HEK293 (cell line): ENCODE measurements around the gene DCLRE1C.
"Not testable (repeated sequence)": the region's sequence is repeated elsewhere in the genome, so short reads cannot be mapped to it uniquely, and the experiment has no call there.

Experiments used
- CTCF ChIA-PET: fragments of 350-600 bp; formaldehyde crosslinking; extraction: SDS; loops from one replicate; lab custom pipeline; 2021; ENCODE audit warnings: antibody characterized with exemption; lab: Yijun Ruan, JAX
- POLR2A ChIA-PET: fragments of 300-600 bp; formaldehyde crosslinking; extraction: SDS; loops from one replicate; lab custom pipeline; 2020; ENCODE audit warnings: antibody characterized with exemption, inconsistent platforms; lab: Yijun Ruan, JAX
- H3K27ac ChIP-seq: fragments of 200-500 bp; sonication (Bioruptor generic); 2 replicates; pipeline ENCODE4 v1.5.1; 2014; ENCODE audit warnings: low read depth, low read length, control low read depth, inconsistent platforms; ENCODE audit errors: extremely low read depth
- H3K36me3 ChIP-seq, 2 experiments: fragments of 200-500 bp in 1 of 2; sonication (Bioruptor generic) in 1 of 2; 1 replicate in 1 of 2; 2 replicates in 1 of 2; pipeline ENCODE4 v1.5.1; 2014 to 2017; ENCODE audit warnings: inconsistent platforms in 2 of 2, low read length in 2 of 2; ENCODE audit not compliant: control insufficient read depth in 2 of 2, insufficient read depth in 1 of 2
- H3K4me1 ChIP-seq: fragments of 200-500 bp; sonication (Bioruptor generic); 2 replicates; pipeline ENCODE4 v1.5.1; 2014; ENCODE audit warnings: mild to moderate bottlenecking, low read length, inconsistent platforms; ENCODE audit not compliant: control insufficient read depth, insufficient read depth
- H3K4me3 ChIP-seq: 2 replicates; pipeline ENCODE4 v1.5.1; 2011; ENCODE audit warnings: low read depth, mild to moderate bottlenecking, control low read depth, low read length, moderate library complexity
- H3K9me3 ChIP-seq: fragments of 200-500 bp; sonication (Bioruptor generic); 2 replicates; pipeline ENCODE4 v1.5.1; 2014; ENCODE audit warnings: low read depth, low read length, inconsistent platforms; ENCODE audit not compliant: control insufficient read depth, insufficient read depth
- GLIS1 ChIP-seq: fragments of 450-650 bp; formaldehyde crosslinking; IDR thresholded peaks from 2 replicates; pipeline ENCODE4 v1.5.1; 2016; ENCODE audit warnings: missing biosample characterization, missing genetic modification characterization
- INSM2 ChIP-seq: fragments of 450-650 bp; formaldehyde crosslinking; IDR thresholded peaks from 2 replicates; pipeline ENCODE4 v1.5.1; 2016; ENCODE audit warnings: missing biosample characterization, missing genetic modification characterization
- KLF7 ChIP-seq: fragments of 450-650 bp; formaldehyde crosslinking; IDR thresholded peaks from 2 replicates; pipeline ENCODE4 v1.5.1; 2016; ENCODE audit warnings: missing biosample characterization, missing genetic modification characterization, borderline replicate concordance
- RBAK ChIP-seq: fragments of 450-650 bp; formaldehyde crosslinking; IDR thresholded peaks from 2 replicates; pipeline ENCODE4 v1.5.1; 2016; ENCODE audit warnings: missing biosample characterization, missing genetic modification characterization
- SP2 ChIP-seq: fragments of 450-650 bp; formaldehyde crosslinking; IDR thresholded peaks from 2 replicates; pipeline ENCODE4 v1.5.1; 2016; ENCODE audit warnings: missing biosample characterization, missing genetic modification characterization
- YY1 ChIP-seq: fragments of 450-650 bp; formaldehyde crosslinking; IDR thresholded peaks from 2 replicates; pipeline ENCODE4 v1.5.1; 2018; ENCODE audit warnings: missing biosample characterization, missing genetic modification characterization
- ZBTB11 ChIP-seq: fragments of 450-650 bp; formaldehyde crosslinking; conservative IDR thresholded peaks from 2 replicates; pipeline ENCODE4 v1.5.1; 2016; ENCODE audit warnings: low read depth, missing biosample characterization, missing genetic modification characterization
- ZFP3 ChIP-seq: fragments of 450-650 bp; formaldehyde crosslinking; IDR thresholded peaks from 2 replicates; pipeline ENCODE4 v1.5.1; 2016; ENCODE audit warnings: low read depth, missing biosample characterization, missing genetic modification characterization
- ZNF18 ChIP-seq: fragments of 450-650 bp; formaldehyde crosslinking; IDR thresholded peaks from 2 replicates; pipeline ENCODE4 v1.5.1; 2016; ENCODE audit warnings: missing biosample characterization, missing genetic modification characterization
- ZNF184 ChIP-seq: fragments of 450-650 bp; IDR thresholded peaks from 2 replicates; pipeline ENCODE4 v1.5.1; 2018; ENCODE audit warnings: missing biosample characterization, mild to moderate bottlenecking, missing genetic modification characterization
- ZNF280C ChIP-seq: fragments of 450-650 bp; formaldehyde crosslinking; IDR thresholded peaks from 2 replicates; pipeline ENCODE4 v1.5.1; 2016; ENCODE audit warnings: missing biosample characterization, missing genetic modification characterization
- ZNF311 ChIP-seq: fragments of 450-650 bp; formaldehyde crosslinking; IDR thresholded peaks from 2 replicates; pipeline ENCODE4 v1.5.1; 2017; ENCODE audit warnings: missing biosample characterization, missing genetic modification characterization, borderline replicate concordance
- ZNF391 ChIP-seq: fragments of 450-650 bp; formaldehyde crosslinking; IDR thresholded peaks from 2 replicates; pipeline ENCODE4 v1.5.1; 2016; ENCODE audit warnings: low read depth, missing biosample characterization, missing genetic modification characterization, borderline replicate concordance
- ZNF521 ChIP-seq: fragments of 450-650 bp; formaldehyde crosslinking; IDR thresholded peaks from 2 replicates; pipeline ENCODE4 v1.5.1; 2017; ENCODE audit warnings: missing biosample characterization, mild to moderate bottlenecking, missing genetic modification characterization
- ZNF530 ChIP-seq: fragments of 450-650 bp; formaldehyde crosslinking; IDR thresholded peaks from 2 replicates; pipeline ENCODE4 v1.5.1; 2016; ENCODE audit warnings: low read depth, missing biosample characterization, missing genetic modification characterization
- ZNF544 ChIP-seq: fragments of 450-650 bp; formaldehyde crosslinking; IDR thresholded peaks from 2 replicates; pipeline ENCODE4 v1.5.0; 2017; ENCODE audit warnings: missing biosample characterization, missing genetic modification characterization
- ZNF558 ChIP-seq: fragments of 450-650 bp; formaldehyde crosslinking; IDR thresholded peaks from 2 replicates; pipeline ENCODE4 v1.5.1; 2016; ENCODE audit warnings: missing biosample characterization, missing genetic modification characterization
- ZNF600 ChIP-seq: fragments of 450-650 bp; formaldehyde crosslinking; IDR thresholded peaks from 2 replicates; pipeline ENCODE4 v1.5.1; 2016; ENCODE audit warnings: missing biosample characterization, missing genetic modification characterization
- ZNF610 ChIP-seq: fragments of 450-650 bp; formaldehyde crosslinking; IDR thresholded peaks from 2 replicates; pipeline ENCODE4 v1.5.1; 2016; ENCODE audit warnings: missing biosample characterization, missing genetic modification characterization, borderline replicate concordance
- ZNF654 ChIP-seq: fragments of 450-650 bp; formaldehyde crosslinking; IDR thresholded peaks from 2 replicates; pipeline ENCODE4 v1.5.1; 2016; ENCODE audit warnings: low read depth, missing biosample characterization, missing genetic modification characterization
- ZNF747 ChIP-seq: fragments of 450-650 bp; formaldehyde crosslinking; IDR thresholded peaks from 2 replicates; pipeline ENCODE4 v1.5.1; 2016; ENCODE audit warnings: missing biosample characterization, missing genetic modification characterization

Gene DCLRE1C

DNA sequence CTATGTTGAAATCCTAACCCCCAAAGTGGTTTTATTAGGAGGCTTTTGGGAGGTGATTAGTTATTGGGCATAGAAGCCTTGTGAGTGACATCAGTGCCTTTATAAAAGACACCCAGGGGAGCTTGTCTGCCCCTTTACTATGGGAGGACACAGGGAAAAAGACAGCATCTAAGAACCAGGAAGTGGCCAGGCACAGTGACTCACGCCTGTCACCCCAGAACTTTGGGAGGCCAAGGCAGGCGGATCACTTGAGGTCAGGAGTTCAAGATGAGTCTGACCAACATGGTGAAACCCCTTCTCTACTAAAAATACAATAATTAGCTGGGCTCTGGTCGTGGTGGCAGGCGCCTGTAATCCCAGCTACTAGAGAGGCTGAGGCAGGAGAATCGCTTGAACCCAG is 14.9 kb downstream of the DCLRE1C start:
- H3K9me3 ChIP-seq, H3K27ac ChIP-seq, POLR2A ChIA-PET, H3K4me1 ChIP-seq, H3K4me3 ChIP-seq: not testable (repeated sequence)
- peaks cover 5 to 54% of the 10 kb centered on the region in 2 experiments; a peak in 2 of 3 replicates for H3K36me3 ChIP-seq
- CTCF ChIA-PET, result interaction anchor here (1.5 kb wide), 1 partner anchor 12 kb away, joined by 3 read pairs; no protein-coding TSS in a partner anchor

- ChIA-PET POLR2A (no interaction called here), CTCF (interaction anchor here (1.7 kb wide), 1 partner anchor 15 kb away, joined by 3 read pairs; no protein-coding TSS in a partner anchor)
- no peak overlapping the region for H3K27ac ChIP-seq
- TF ChIP-seq ZNF521 (tag by site-specific recombination) (no peak), ZFP3 (tag by site-specific recombination) (no peak), ZNF530 (tag by site-specific recombination) (no peak), ZNF280C (tag by site-specific recombination) (no peak), ZNF18 (tag by site-specific recombination) (no peak), INSM2 (tag by site-specific recombination) (no peak), KLF7 (tag by site-specific recombination) (no peak), ZNF391 (tag by site-specific recombination) (no peak), GLIS1 (no peak), ZNF544 (no peak), ZNF184 (tag by site-specific recombination) (no peak)
- H3K9me3 ChIP-seq, result no peaks in the 10 kb centered on the region
- H3K36me3 ChIP-seq, result peaks cover 27 to 61% of the 10 kb centered on the region in 2 experiments; a peak in 2 of 3 replicates
- no peaks in the 10 kb centered on the region for H3K4me1 ChIP-seq
- no peak overlapping the region for H3K4me3 ChIP-seq
Measured at GRCh38 chr10:14936584-14936983, 17.3 kb downstream of the DCLRE1C start.

GRCh38 chr10:14930610-14931009 is 23.3 kb downstream of the DCLRE1C start:
- TF ChIP-seq YY1 (tag by site-specific recombination) (no peak), ZNF311 (tag by site-specific recombination) (no peak), ZNF747 (tag by site-specific recombination) (no peak), ZNF600 (tag by site-specific recombination) (no peak), GLIS1 (no peak), ZBTB11 (tag by site-specific recombination) (no peak), ZNF610 (tag by site-specific recombination) (no peak), ZNF654 (tag by site-specific recombination) (no peak), RBAK (tag by site-specific recombination) (no peak), SP2 (tag by site-specific recombination) (no peak), ZNF558 (tag by site-specific recombination) (no peak)
- peaks cover 71 to 85% of the 10 kb centered on the region in 2 experiments for H3K36me3 ChIP-seq

More at GRCh38 chr10:14930610-14931009, 23.3 kb downstream of the DCLRE1C start:
- no peaks in the 10 kb centered on the region for H3K9me3 ChIP-seq
- H3K4me3 ChIP-seq, result no peak overlapping the region
- ChIA-PET POLR2A (no interaction called here), CTCF (no interaction called here)
- no peak overlapping the region for H3K27ac ChIP-seq
- H3K4me1 ChIP-seq, result no peaks in the 10 kb centered on the region
